HG03520 (cell line): Measurements from ENCODE around the gene CASP7.
"Not testable (repeated sequence)": the region's sequence is repeated elsewhere in the genome, so short reads cannot be mapped to it uniquely, and the experiment has no call there.

Experiments used
- ATAC-seq: cut with Tn5 transposase; IDR thresholded peaks from one replicate; pipeline ENCODE4 v1.9.1; 2021; ENCODE audit warnings: mild to moderate bottlenecking, moderate library complexity; ENCODE audit not compliant: unreplicated experiment

Gene CASP7

GRCh38 chr10:113752553-113752952, 72.8 kb downstream of the CASP7 start:
- no peak for ATAC-seq

DNA sequence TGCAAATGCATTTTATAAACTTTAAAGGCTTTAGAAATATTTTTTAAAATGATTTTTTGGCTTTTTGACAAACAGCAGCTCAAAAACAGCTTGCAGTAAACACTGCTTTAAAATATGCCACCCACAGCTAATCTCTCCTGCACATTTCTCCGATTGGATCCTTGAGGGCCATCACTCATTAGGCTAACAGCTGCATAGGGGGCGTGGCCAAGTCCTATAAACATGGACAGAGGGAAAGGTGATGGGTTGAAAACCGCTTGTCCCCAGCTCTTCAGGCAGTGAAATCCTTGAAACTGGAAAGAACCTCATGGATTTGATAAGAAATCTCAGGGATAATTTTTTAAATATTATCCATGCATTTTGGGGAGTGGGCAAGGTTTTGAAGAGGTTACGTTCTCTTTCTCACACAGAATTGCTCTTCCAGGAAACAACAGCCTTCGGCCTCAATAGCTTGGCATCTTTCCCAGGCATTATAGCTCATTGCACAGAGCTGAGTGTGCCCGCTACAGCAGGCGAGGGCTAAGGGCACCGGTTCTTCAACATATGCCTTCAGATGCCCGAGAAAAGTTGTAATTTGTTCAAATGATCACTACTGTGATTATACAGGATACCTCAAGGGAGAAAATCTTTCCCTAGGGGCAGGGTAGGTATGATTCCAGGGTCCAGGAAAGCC, 73.4 kb downstream of the CASP7 start:
- ATAC-seq: no peak

- ATAC-seq: no peak
Measured at GRCh38 chr10:113754125-113754524, 74.4 kb downstream of the CASP7 start.

DNA sequence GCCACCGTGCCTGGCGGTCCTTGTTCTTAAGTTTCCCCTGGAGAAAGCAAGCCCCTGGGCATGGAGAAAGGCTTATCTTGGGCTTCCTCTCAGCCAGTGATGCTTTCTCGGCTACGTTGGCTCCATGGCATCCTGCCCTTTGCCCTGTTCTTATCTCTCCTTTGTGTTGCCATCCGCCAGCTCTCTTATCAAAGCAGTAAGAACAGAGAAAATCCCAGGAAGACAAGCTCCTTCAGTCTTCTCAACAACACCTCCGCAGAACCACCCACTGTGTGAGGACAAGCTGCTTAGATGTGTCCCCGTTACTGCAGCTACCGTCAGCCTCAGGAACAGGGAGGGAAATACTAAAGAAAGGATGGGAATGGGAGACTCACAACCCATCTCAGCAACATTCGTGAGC, 75.1 kb downstream of the CASP7 start:
- ATAC-seq: no peak

GRCh38 chr10:113756940-113757543, 77.3 kb downstream of the CASP7 start:
- ATAC-seq: no peak

DNA sequence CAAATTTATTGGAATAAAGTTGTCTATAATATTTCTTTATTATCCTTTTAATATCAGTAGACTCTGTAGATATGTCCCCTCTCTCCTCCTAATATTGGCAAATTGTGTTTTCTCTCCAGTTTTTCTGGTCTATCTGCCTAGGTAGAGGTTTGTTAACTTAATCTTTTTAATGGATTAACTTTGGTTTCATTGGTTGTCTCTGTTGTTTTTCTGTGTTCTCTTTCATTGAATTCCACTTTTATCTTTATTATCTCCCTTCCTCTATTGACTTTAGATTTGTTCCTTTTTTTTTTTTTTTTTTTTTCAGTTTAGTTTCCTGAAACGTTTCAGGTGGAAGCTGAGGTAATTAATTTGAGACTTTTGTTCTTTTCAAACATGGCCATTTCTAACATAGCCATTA, 82.4 kb downstream of the CASP7 start:
- ATAC-seq: no peak

DNA sequence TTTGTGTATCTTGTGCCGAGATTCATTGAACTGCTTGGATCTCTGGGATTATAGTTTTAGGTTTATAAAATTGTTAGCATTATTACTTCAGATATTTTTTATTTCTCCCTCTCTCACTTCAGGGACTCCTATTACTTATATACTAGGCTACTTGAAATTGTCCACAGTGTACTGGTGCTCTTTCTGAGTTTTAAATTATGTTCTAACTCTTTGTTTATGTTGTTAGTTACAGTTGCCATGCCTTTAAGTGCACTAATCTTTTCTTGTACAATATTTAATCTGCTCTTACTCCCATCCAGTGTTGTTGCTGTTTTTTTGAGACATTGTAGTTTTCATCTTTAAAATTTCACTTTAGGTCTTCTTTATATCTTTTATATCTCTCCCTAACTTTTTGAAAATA, 84.9 kb downstream of the CASP7 start:
- no peak for ATAC-seq

DNA sequence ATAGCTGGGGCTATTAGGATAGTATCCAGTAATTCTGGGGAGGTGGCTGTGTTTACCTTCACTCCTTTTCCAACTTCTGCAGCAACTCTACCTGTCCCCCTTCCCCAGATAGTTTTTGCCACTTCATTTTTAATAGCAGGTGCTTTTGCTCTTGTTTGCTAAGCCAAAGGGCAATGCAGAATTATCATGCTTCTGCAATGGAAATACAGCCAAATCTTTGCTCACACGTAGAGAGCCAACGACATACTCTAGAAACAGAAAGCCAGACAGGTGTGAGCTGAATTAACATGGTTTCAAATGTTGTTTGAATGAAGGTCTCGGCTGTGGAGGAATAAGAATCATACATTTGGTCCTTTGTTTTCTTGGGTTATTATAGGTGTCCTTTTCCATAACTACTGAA, 86.2 kb downstream of the CASP7 start:
- ATAC-seq: no peak

- ATAC-seq: no peak
Measured at GRCh38 chr10:113767222-113767621, 87.5 kb downstream of the CASP7 start.

DNA sequence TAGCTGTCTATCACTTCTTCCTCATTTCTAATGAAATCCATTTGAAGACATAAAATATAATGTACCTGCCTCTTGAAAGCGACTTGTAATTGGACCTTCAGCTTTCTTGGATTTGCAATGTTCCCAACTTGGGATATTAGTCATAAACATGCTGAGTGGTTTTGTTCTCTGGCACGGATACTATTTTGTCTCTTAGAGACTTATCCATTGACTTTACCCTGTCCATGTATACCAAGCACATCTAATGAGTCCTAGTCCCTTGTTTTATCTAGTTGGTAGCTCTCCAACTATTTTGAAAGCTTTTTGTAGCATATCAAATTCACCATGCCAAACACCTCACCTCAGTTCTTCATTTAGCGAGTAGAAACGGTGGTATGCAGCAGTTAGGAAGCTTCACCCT, 90.6 kb downstream of the CASP7 start:
- no peak for ATAC-seq

DNA sequence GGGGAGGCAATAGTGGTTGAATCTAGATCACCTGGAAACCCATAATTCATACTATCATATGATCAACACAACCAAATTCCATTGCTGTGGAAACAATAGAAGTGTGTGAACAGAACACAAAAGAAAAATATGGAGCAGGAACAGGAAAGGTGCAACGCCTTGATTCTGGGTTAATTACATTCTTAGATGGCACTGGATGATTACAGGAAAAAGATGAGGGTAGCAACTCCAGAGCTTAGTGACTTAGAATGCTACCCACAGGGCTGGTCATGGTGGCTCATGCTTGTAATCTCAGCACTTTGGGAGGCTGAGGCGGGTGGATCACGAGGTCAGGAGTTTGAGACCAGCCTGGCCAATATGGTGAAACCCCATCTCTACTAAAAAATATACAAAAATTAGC, 91.4 kb downstream of the CASP7 start:
- ATAC-seq: not testable (repeated sequence)

DNA sequence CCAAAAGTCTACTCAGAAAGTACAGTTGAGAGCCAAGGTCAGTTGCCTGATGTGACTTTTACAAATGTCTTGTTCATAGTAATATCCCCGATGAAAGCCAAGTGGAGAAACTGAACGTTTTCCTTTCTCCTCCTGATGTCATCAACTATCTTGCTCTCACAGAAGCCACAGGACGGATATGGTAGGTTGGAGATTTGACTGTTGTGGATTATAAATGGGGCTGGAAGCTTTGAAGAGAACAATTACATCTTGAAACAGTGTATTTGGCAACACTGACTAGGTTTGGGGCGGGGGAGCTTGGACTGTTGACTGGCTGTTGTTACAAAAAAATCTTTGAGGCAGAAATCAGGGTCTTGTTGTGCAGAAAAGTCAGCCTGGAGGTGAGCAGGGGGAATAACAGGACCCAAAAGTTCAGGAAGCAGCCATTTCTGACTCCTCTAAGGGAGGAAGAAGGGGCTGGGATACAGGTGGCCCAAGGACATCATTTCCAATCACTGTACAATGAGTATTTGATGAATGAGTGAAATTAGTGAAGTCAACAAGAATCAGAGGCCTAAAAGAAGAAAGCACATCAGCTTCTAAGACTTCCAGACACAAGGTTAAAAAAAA, 96.1 kb downstream of the CASP7 start:
- no peak for ATAC-seq

DNA sequence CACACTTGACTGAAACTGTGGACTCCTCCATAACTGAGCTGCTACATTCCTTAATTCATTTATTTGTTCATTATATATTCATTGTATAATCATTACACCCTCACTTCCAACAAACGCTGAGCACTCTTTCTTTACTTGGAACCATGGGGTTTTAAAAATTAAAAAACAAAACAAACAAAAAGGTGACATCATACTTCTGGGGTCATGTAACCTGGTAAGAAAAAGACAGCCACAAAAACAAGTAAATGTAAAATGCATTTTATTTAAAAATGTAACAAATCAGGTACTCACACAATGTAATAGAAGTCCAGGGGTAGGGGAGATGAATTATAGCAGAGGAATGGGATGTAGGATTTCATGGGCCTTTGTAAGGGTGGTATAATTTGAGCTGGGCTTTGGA, 96.8 kb downstream of the CASP7 start:
- ATAC-seq: no peak
